HepG2 (cell line): ENCODE results near the gene WNK1. TPM values are rescaled to one million over a fixed set of nuclear protein-coding genes. Genes with fewer than 3 reads are reported as not detected.

Experiments
- AHDC1 ChIP-seq: sonication (generic); formaldehyde crosslinking; IDR thresholded peaks from 2 replicates; pipeline ENCODE4 v1.5.1; 2020; ENCODE audit warnings: mild to moderate bottlenecking, missing genetic modification reagents, borderline replicate concordance
- ATF5 ChIP-seq: sonication (generic); formaldehyde crosslinking; IDR thresholded peaks from 2 replicates; pipeline ENCODE4 v1.4.0; 2020; ENCODE audit warnings: mild to moderate bottlenecking, low read depth, missing genetic modification reagents
- BCL3 ChIP-seq: sonication (generic); formaldehyde crosslinking; IDR thresholded peaks from 2 replicates; pipeline ENCODE4 v1.5.1; 2020; ENCODE audit warnings: mild to moderate bottlenecking, missing genetic modification reagents, moderate library complexity
- CEBPB ChIP-seq: IDR thresholded peaks from 2 replicates; pipeline ENCODE4 v1.6.1; 2011; ENCODE audit warnings: low read depth, low read length, improper control_type of control experiment, borderline replicate concordance
- FOSL2 ChIP-seq: sonication (generic); formaldehyde crosslinking; IDR thresholded peaks from 2 replicates; pipeline ENCODE4 v1.4.0; 2020; ENCODE audit warnings: missing genetic modification reagents
- GZF1 ChIP-seq: sonication (generic); formaldehyde crosslinking; IDR thresholded peaks from 2 replicates; pipeline ENCODE4 v1.5.1; 2020; ENCODE audit warnings: mild to moderate bottlenecking, missing genetic modification reagents
- KMT2A ChIP-seq: sonication (generic); formaldehyde crosslinking; IDR thresholded peaks from 2 replicates; pipeline ENCODE4 v1.4.0; 2020; ENCODE audit warnings: missing genetic modification reagents
- MBD4 ChIP-seq: IDR thresholded peaks from 2 replicates; pipeline ENCODE4 v1.6.1; 2012; ENCODE audit warnings: low read length, inconsistent platforms, borderline replicate concordance
- MED1 ChIP-seq: sonication (generic); formaldehyde crosslinking; IDR thresholded peaks from 2 replicates; pipeline ENCODE4 v1.4.0; 2020; ENCODE audit warnings: missing genetic modification reagents
- ONECUT2 ChIP-seq: sonication (generic); formaldehyde crosslinking; IDR thresholded peaks from 2 replicates; pipeline ENCODE4 v1.4.0; 2020; ENCODE audit warnings: missing genetic modification reagents
- PLSCR1 ChIP-seq: sonication (generic); formaldehyde crosslinking; IDR thresholded peaks from 2 replicates; pipeline ENCODE4 v1.5.0; 2020; ENCODE audit warnings: missing genetic modification reagents, mild to moderate bottlenecking, borderline replicate concordance
- REL ChIP-seq: sonication (generic); formaldehyde crosslinking; conservative IDR thresholded peaks from 2 replicates; pipeline ENCODE4 v1.8.0; 2022; ENCODE audit warnings: mild to moderate bottlenecking, missing genetic modification reagents, moderate library complexity
- SUZ12 ChIP-seq: fragments of 150-350 bp; IDR thresholded peaks from 2 replicates; pipeline ENCODE4 v1.6.1; 2014; ENCODE audit warnings: low read depth, low read length
- TGIF2 ChIP-seq: IDR thresholded peaks from 2 replicates; pipeline ENCODE4 v1.6.1; 2016; ENCODE audit warnings: control low read depth, missing compliant biosample characterization
- ZFAT ChIP-seq: sonication (generic); formaldehyde crosslinking; conservative IDR thresholded peaks from 2 replicates; pipeline ENCODE4 v1.8.1; 2023; ENCODE audit warnings: missing genetic modification reagents, inconsistent platforms
- ZNF101 ChIP-seq: sonication (generic); formaldehyde crosslinking; IDR thresholded peaks from 2 replicates; pipeline ENCODE4 v1.4.0; 2020; ENCODE audit warnings: mild to moderate bottlenecking, low read depth, missing genetic modification reagents, borderline replicate concordance
- ZNF547 ChIP-seq: sonication (generic); formaldehyde crosslinking; IDR thresholded peaks from 2 replicates; pipeline ENCODE4 v1.5.1; 2020; ENCODE audit warnings: mild to moderate bottlenecking, missing genetic modification reagents
- ZNF570 ChIP-seq: sonication (generic); formaldehyde crosslinking; IDR thresholded peaks from 2 replicates; pipeline ENCODE4 v1.4.0; 2020; ENCODE audit warnings: mild to moderate bottlenecking, missing genetic modification reagents, borderline replicate concordance
- ZNF605 ChIP-seq: sonication (generic); formaldehyde crosslinking; IDR thresholded peaks from 2 replicates; pipeline ENCODE4 v1.8.0; 2022; ENCODE audit warnings: mild to moderate bottlenecking, missing genetic modification reagents
- ZNF615 ChIP-seq: sonication (generic); formaldehyde crosslinking; IDR thresholded peaks from 2 replicates; pipeline ENCODE4 v1.5.0; 2020; ENCODE audit warnings: mild to moderate bottlenecking, missing genetic modification reagents, borderline replicate concordance
- ZNF737 ChIP-seq: sonication (generic); formaldehyde crosslinking; IDR thresholded peaks from 2 replicates; pipeline ENCODE4 v1.5.0; 2020; ENCODE audit warnings: missing genetic modification reagents, mild to moderate bottlenecking, borderline replicate concordance
- ZNF773 ChIP-seq: sonication (generic); formaldehyde crosslinking; IDR thresholded peaks from 2 replicates; pipeline ENCODE4 v1.4.0; 2020; ENCODE audit warnings: missing genetic modification reagents, borderline replicate concordance
- polyA plus RNA-seq, 8 experiments: library from polyadenylated mRNA; depleted of rRNA in 3 of 8; stranded (reverse) in 7 of 8; unstranded in 1 of 8; fragments of >200 nt; fragmentation: Illumina TruSeq in 4 of 8; extraction: Trizol in 4 of 8; gene quantifications; 2 replicates each; pipeline versions ENCODE4 v1.2.1 to v1.2.3, GENCODE V29; 2011 to 2016; ENCODE audit warnings: low read depth in 4 of 8, missing spikeins in 1 of 8, mixed read lengths in 1 of 8; ENCODE audit not compliant: insufficient read depth in 1 of 8
- total RNA-seq, 5 experiments: library from RNA; depleted of rRNA; stranded (reverse); fragments of >200 nt; fragmentation: Illumina TruSeq; extraction: Trizol; gene quantifications; 2 replicates each; pipeline ENCODE4 v1.2.3, GENCODE V29; 2016; ENCODE audit warnings: low read depth in 1 of 5

The WNK1 gene
- total and polyA plus RNA-seq, 2 of the 13 experiments (the other 11 are each of a cell fraction or from before 2014, with no cell fraction given) = 31.1 to 54.8 TPM

- peak; percentile 49; the same call in 1 of the 2 replicates for TF ChIP-seq AHDC1 (CRISPR knock-in tag)
- no peak; the same call in 1 of the 2 replicates for TF ChIP-seq PLSCR1
- TF ChIP-seq ONECUT2 (CRISPR knock-in tag) = no peak
- no peak for TF ChIP-seq ZNF570 (CRISPR knock-in tag)
- TF ChIP-seq MBD4 = no peak
- peak; percentile 91 for TF ChIP-seq BCL3
- TF ChIP-seq KMT2A (CRISPR knock-in tag) = peak; percentile 99
- TF ChIP-seq ZFAT (CRISPR knock-in tag) = peak; percentile 83; the same call in 1 of the 2 replicates
- TF ChIP-seq ZNF737 (CRISPR knock-in tag) = no peak
- no peak for TF ChIP-seq TGIF2 (CRISPR knock-in tag)
- TF ChIP-seq ZNF101 (CRISPR knock-in tag) = no peak
- no peak for TF ChIP-seq ATF5 (CRISPR knock-in tag)
- no peak for TF ChIP-seq SUZ12
- 0 out of 2 replicates have a peak, but pooled peaks have one; percentile 19 for TF ChIP-seq CEBPB
- TF ChIP-seq ZNF547 (CRISPR knock-in tag) = peak; percentile 89
- TF ChIP-seq FOSL2 = peak; percentile 73
- peak; percentile 90 for TF ChIP-seq ZNF605 (CRISPR knock-in tag)
- peak; percentile 84; the same call in 1 of the 2 replicates for TF ChIP-seq ZNF773
- no peak for TF ChIP-seq ZNF615 (CRISPR knock-in tag)
- peak; percentile 78 for TF ChIP-seq REL (CRISPR knock-in tag)
- TF ChIP-seq GZF1 (CRISPR knock-in tag) = peak; percentile 91; the same call in 1 of the 2 replicates
- TF ChIP-seq MED1 (CRISPR knock-in tag) = peak; percentile 91
Observed at GRCh38 chr12:751192-751998, 984 bp upstream of the WNK1 start (continued).
